Measurements from ENCODE around the gene UEVLD. TPM values are rescaled to one million over a fixed set of nuclear protein-coding genes. Genes with fewer than 3 reads are reported as not detected.

The UEVLD gene
- total RNA-seq, 6 donors from 2014 or later, result 10.3 to 26.0 (median 19.1) TPM

DNA sequence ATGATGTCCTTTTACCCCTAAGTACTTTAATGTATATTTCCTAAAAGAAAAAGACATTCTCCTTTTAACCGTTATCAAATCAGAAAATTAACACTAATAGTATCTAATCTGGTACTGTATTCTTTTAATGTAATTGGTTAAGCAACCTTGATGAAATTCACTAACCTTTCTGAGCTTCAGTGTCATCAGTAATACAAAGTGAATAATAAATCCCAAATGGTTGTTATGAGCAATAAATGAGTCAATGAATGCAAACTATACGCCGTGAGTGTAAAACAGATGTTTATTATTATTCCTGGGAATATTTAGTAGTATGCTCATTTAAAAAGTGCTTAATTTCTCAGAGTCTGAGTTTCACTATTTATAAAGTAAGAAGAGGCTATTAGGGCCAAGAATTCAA lies 21.5 kb downstream of the UEVLD start:
- Histone ChIP-seq H3K27me3 (no peaks in the 10 kb centered on the region), H3K4me3 (no peak overlapping the region), H3K4me1 (no peaks in the 10 kb centered on the region), H3K9me3 (no peaks in the 10 kb centered on the region), H3K27ac (no peak overlapping the region), H3K36me3 (peaks cover 4 to 72% (median 29%) of the 10 kb centered on the region in 4 donors)
- no peak for DNase-seq
- WGBS, 2 donors, result 95 to 96% methylated on average over 3 of the region's 3 CpGs
- TF ChIP-seq EP300 (IDR thresholded peaks at IDR 0.05) (no peak), POLR2A (IDR thresholded peaks at IDR 0.05) (no peak), POLR2AphosphoS5 (IDR thresholded peaks at IDR 0.05) (no peak)
- TF ChIP-seq, protein P1, sequence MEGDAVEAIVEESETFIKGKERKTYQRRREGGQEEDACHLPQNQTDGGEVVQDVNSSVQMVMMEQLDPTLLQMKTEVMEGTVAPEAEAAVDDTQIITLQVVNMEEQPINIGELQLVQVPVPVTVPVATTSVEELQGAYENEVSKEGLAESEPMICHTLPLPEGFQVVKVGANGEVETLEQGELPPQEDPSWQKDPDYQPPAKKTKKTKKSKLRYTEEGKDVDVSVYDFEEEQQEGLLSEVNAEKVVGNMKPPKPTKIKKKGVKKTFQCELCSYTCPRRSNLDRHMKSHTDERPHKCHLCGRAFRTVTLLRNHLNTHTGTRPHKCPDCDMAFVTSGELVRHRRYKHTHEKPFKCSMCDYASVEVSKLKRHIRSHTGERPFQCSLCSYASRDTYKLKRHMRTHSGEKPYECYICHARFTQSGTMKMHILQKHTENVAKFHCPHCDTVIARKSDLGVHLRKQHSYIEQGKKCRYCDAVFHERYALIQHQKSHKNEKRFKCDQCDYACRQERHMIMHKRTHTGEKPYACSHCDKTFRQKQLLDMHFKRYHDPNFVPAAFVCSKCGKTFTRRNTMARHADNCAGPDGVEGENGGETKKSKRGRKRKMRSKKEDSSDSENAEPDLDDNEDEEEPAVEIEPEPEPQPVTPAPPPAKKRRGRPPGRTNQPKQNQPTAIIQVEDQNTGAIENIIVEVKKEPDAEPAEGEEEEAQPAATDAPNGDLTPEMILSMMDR (IDR thresholded peaks at IDR 0.05), result no peak
- no peak for ATAC-seq (ENCODE audit: low FRiP score in 2 of 2)

DNA sequence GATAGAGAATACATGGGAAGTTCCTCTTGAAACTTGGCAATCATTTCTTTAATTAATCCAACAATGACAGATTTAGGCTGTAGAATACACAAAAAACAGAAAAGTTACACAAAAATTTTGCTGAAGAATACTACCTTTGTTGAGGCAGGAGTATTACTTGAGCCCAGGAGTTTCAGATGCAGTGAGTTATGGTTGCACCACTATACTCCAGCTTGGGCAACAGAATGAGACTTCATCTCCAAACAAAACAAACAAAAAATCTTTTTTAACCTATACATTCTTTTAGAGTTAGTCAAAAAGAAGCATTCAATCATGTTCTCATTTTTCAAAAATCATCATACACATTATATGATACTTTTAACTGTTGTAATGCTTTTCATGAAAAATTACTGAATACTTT lies 22.1 kb downstream of the UEVLD start:
- Histone ChIP-seq H3K9me3 (no peaks in the 10 kb centered on the region), H3K27ac (no peak overlapping the region), H3K27me3 (no peaks in the 10 kb centered on the region), H3K4me1 (no peaks in the 10 kb centered on the region), H3K36me3 (peaks cover 1 to 78% (median 32%) of the 10 kb centered on the region in 4 donors), H3K4me3 (no peak overlapping the region)
- no peak for ATAC-seq (ENCODE audit: low FRiP score in 2 of 2)
- no peak for DNase-seq
- TF ChIP-seq, protein P1 (IDR thresholded peaks at IDR 0.05), result no peak

DNA sequence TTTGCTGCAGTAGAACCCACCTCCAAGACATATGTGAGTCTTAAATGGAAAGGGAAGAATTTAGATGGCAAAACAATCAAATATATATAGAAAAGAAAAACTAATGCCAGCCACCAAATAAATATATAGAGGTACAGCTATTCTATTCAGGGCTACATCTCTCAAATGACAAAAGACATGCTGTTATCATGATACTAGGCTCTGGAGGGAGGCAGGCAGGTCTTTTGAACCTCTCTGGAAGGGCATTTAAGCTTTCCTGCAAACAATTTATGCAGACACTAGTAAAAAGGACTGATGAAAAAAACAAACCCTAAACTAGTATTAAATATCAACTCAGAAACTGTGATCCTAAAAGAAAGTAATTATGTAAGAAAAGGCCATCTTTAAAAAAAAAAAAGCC lies 24.4 kb downstream of the UEVLD start:
- TF ChIP-seq POLR2A (IDR thresholded peaks at IDR 0.05) (no peak), EP300 (IDR thresholded peaks at IDR 0.05) (no peak), POLR2AphosphoS5 (IDR thresholded peaks at IDR 0.05) (no peak)
- TF ChIP-seq, protein P1 (IDR thresholded peaks at IDR 0.05), result no peak
- no peaks in the 10 kb centered on the region for H3K9me3 ChIP-seq
- H3K27ac ChIP-seq, result no peak overlapping the region
- H3K36me3 ChIP-seq, result peaks cover 6 to 77% (median 38%) of the 10 kb centered on the region in 4 donors
- no peak overlapping the region for H3K4me3 ChIP-seq
- DNase-seq (no peak), ATAC-seq (ENCODE audit: low FRiP score in 2 of 2) (no peak)
- no peaks in the 10 kb centered on the region for H3K27me3 ChIP-seq
- no peaks in the 10 kb centered on the region for H3K4me1 ChIP-seq

DNA sequence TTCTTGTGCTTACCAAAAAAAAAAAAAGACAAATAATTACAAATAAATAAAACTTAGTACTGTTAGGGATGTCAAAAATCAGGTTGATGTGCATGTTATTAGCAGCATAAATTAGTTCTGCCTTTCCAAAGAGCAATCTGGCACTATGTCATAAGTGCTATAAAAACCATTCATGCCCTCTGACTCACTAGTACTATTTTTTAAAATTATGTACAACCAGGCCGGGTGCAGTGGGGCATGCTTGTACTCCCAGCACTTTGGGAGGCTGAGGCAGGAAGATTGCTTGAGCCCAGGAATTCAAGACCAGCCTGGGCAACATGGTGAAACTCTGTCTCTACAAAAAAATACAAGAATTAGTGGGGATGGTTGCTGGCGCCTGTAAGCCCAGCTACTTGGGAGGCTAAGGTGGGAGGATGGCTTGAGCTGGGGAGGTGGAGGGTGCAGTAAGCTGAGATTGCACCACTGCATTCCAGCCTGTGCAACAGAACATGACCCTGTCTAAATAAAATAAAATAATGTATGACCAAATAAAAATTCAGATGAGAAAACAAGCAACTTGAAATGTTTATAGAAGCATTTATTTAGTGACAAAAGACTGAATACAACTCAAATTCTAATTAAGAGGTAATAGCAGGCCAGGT lies 25.3 kb downstream of the UEVLD start:
- Histone ChIP-seq H3K9me3 (no peaks in the 10 kb centered on the region), H3K4me3 (no peak overlapping the region), H3K27me3 (no peaks in the 10 kb centered on the region), H3K27ac (no peak overlapping the region), H3K4me1 (no peaks in the 10 kb centered on the region), H3K36me3 (peaks cover 6 to 84% (median 42%) of the 10 kb centered on the region in 4 donors)
- no peak for ATAC-seq (ENCODE audit: low FRiP score in 2 of 2)
- WGBS, 2 donors, result 94 to 95% methylated on average over 2 of the region's 2 CpGs
- DNase-seq, result no peak
- TF ChIP-seq EP300 (IDR thresholded peaks at IDR 0.05), result no peak
- no peak for TF ChIP-seq POLR2A (IDR thresholded peaks at IDR 0.05)
- TF ChIP-seq, protein P1 (IDR thresholded peaks at IDR 0.05), result no peak

DNA sequence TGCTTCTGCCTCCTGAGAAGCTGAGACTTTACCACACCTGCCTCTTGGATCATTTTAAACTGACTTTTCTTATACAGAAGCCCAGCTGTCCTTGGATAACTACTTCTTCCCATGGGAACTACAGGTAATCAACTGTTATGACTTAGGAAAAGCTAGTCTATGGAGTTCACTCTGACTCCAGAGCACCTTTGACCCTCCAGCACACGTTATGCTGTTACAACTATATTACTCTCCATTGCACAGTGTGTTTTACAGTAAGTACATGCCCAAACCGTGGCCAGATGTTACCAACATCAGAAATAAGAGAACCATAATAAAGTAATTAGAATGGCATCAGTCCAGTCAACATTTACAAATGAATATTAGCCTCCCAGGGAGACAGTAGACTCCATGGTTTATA lies 40.5 kb downstream of the UEVLD start:
- no peak for ATAC-seq (ENCODE audit: low FRiP score in 2 of 2)
- H3K36me3 ChIP-seq, result peaks cover 2 to 69% (median 31%) of the 10 kb centered on the region in 4 donors
- TF ChIP-seq POLR2AphosphoS5 (IDR thresholded peaks at IDR 0.05) (no peak), POLR2A (IDR thresholded peaks at IDR 0.05) (no peak), EP300 (IDR thresholded peaks at IDR 0.05) (no peak)
- TF ChIP-seq, protein P1 (IDR thresholded peaks at IDR 0.05), result no peak

More for the DNA sequence above, 40.5 kb downstream of the UEVLD start:
- Histone ChIP-seq H3K4me3 (no peak overlapping the region), H3K4me1 (no peaks in the 10 kb centered on the region), H3K27ac (no peak overlapping the region), H3K9me3 (no peaks in the 10 kb centered on the region), H3K27me3 (no peaks in the 10 kb centered on the region)
- no peak for DNase-seq
- 88 to 94% methylated on average over 2 of the region's 2 CpGs for WGBS, 2 donors
